Renal pelvis (tissue), 4 donors: ENCODE results near the gene NALF2. TPM values are rescaled to one million over a fixed set of nuclear protein-coding genes. Genes with fewer than 3 reads are reported as not detected.

Experiments
- DNase-seq: peaks from one replicate; pipeline ENCODE4 v3.0.0-alpha.2; 2013
- polyA plus RNA-seq, 3 donors: library from polyadenylated mRNA; unstranded; fragments of 120-200 nt; gene quantifications; one replicate each; pipeline ENCODE4 v1.2.1, GENCODE V29; 2013; ENCODE audit not compliant: insufficient read length in 3 of 3

Gene NALF2
- polyA plus RNA-seq, 3 donors: 0.35 to 0.84 (median 0.55) TPM

- no peak for DNase-seq
Observed at GRCh38 chrX:69523314-69523713, 19.2 kb downstream of the NALF2 start.

GRCh38 chrX:69524781-69525363 lies 20.7 kb downstream of the NALF2 start:
- DNase-seq: no peak

GRCh38 chrX:69530306-69530705 lies 26.2 kb downstream of the NALF2 start:
- DNase-seq: no peak

- no peak for DNase-seq
Observed at GRCh38 chrX:69531031-69531755, 27.1 kb downstream of the NALF2 start.

GRCh38 chrX:69535661-69536060 lies 31.5 kb downstream of the NALF2 start:
- DNase-seq: no peak

- peak; percentile 50 for DNase-seq
Observed at GRCh38 chrX:69538321-69538876, 34.3 kb downstream of the NALF2 start.

- DNase-seq: peak; percentile 20
Observed at GRCh38 chrX:69539437-69539836, 35.3 kb downstream of the NALF2 start.

- DNase-seq: no peak
Observed at GRCh38 chrX:69541956-69542355, 37.8 kb downstream of the NALF2 start.

GRCh38 chrX:69543572-69543971 lies 39.4 kb downstream of the NALF2 start:
- DNase-seq: peak; percentile 30

- no peak for DNase-seq
Observed at GRCh38 chrX:69546417-69546816, 42.3 kb downstream of the NALF2 start.

- DNase-seq: no peak
Observed at GRCh38 chrX:69546978-69547377, 42.9 kb downstream of the NALF2 start.

- DNase-seq: peak; percentile 11
Observed at GRCh38 chrX:69551421-69552009, 47.4 kb downstream of the NALF2 start.

GRCh38 chrX:69552512-69552911 lies 48.4 kb downstream of the NALF2 start:
- DNase-seq: no peak

Other genes starting within 250 kb of the NALF2 start
- gene EDA, start 111.8 kb downstream of the NALF2 start, polyA plus RNA-seq: 1 to 10 TPM; 5.3 to 6.4 (median 5.5) TPM